Measurements from ENCODE around the gene CYP26C1.
A peak's percentile ranks its signal among the peaks of the same experiment; 100 is the strongest.

The CYP26C1 gene

GRCh38 chr10:93063144-93063976 lies 2.8 kb downstream of the CYP26C1 start:
- FAIRE-seq (no peak), DNase-seq (ENCODE audit: insufficient read length, low spot score) (no peak)

- DNase-seq (ENCODE audit: insufficient read length, low spot score), result no peak
- no peak for FAIRE-seq
Measured at GRCh38 chr10:93063977-93064660, 3.5 kb downstream of the CYP26C1 start.

GRCh38 chr10:93064874-93065660 lies 4.5 kb downstream of the CYP26C1 start:
- DNase-seq (ENCODE audit: insufficient read length, low spot score) (no peak), FAIRE-seq (no peak)

DNA sequence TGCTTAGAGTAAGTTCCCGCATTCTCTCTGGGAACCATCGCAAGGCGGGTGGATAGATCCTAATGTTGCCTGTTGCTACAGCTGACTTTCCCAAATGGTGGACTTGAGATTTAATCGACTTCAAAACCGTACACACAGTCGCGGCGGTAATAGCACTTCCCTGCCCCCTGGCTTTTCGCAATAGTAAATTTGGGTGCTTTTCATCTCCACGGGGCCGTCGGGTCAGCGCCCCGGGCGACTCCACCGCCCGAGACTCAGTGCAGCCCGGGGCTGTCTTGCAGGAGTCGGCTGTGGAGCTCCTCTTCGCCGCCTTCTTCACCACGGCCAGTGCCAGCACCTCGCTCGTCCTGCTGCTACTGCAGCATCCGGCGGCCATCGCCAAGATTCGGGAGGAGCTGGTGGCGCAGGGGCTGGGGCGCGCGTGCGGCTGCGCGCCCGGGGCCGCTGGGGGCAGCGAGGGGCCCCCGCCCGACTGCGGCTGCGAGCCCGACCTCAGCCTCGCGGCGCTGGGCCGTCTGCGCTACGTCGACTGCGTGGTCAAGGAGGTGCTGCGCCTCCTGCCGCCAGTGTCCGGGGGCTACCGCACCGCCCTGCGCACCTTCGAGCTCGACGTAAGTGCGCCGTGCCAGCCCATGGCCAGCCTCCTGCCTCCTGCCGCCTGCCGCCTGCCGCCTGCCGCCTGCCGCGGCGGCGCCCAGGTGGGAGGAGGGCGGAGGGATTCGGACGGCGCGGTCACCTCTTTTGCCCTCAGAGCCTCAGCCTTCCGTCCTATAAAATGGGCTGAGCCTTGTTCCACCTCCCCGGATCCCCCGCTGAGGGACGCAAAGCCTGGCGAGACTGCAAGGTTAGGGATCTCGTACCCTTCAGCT lies 5.3 kb downstream of the CYP26C1 start:
- no peak for FAIRE-seq
- no peak for DNase-seq (ENCODE audit: insufficient read length, low spot score)

GRCh38 chr10:93066544-93066913 lies 5.9 kb downstream of the CYP26C1 start:
- DNase-seq (ENCODE audit: insufficient read length, low spot score), result no peak
- no peak for FAIRE-seq

DNA sequence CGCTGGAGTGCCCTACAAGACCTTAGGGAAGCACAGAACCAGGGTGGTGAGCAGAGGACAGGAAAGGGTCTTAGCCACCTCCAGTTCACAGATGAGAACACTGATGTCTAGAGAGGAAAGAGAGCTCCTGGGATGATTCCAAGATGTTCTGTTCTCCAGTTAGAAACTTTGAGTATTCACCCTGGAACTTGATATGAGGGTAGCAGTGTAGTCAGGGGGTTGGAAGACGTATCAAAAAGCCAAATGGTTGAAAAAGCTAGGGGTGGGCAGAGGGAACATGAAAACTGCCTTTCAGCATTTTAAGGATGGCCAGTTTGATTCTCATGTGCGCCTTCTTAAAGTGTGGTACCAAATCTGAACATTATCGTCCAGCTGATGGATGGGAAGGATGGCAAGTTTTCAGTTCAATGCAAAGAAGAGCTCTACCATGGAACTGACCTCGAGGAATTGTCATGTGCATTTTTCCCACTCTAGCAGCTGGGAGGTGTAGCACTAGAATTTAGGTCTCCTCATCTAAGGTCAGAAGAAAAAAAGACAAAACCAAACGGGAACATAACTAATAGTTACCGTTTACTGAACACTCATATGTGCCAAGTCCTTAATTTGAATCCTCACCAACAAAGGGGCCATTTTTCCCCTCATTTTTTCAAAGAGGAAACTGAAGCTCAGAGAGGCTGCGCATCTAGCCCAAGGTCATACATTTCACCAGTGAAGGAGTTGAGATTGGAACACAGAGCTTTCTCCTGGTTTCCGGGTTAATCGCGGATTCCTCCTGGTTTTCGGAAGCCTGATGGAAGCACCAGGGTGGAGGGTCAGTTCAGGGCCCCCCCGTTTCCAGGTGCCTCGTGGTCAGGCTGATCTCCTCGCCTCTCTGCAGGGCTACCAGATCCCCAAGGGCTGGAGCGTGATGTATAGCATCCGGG lies 7.1 kb downstream of the CYP26C1 start:
- no peak for FAIRE-seq
- DNase-seq (ENCODE audit: insufficient read length, low spot score), result no peak

DNA sequence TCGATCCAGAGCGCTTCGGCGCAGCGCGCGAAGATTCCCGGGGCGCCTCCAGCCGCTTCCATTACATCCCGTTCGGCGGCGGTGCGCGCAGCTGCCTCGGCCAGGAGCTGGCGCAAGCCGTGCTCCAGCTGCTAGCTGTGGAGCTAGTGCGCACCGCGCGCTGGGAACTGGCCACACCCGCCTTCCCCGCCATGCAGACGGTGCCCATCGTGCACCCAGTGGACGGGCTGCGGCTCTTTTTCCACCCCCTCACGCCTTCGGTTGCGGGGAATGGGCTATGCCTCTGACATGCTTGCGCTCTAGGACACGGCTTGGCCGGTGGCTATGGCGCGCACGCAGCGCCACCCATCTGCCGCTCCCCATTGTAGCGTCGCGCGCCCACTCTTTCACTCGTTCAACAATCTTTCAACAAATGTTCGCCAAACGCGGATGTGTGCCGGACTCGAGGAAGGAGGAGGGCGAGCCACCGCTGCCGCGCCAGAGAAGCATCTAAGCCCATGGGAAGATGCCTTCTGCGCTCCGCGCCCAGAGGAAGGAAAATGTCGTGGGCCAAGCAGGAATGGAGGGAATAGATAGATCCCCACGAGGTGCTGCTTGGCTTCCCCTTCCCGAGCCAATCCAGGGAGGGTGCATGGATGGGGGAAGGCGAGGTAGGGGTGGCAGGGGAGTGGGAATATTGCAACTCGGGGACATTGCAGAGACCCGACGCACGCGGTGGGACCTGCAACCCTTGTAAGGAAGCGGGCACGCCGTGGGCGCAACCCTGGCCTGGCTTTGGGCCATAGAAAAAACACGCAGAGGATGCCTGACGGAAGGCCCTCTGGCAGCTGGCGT lies 8.0 kb downstream of the CYP26C1 start:
- FAIRE-seq (peak; percentile 63), DNase-seq (ENCODE audit: insufficient read length, low spot score) (no peak)

GRCh38 chr10:93069245-93069561 lies 8.6 kb downstream of the CYP26C1 start:
- FAIRE-seq (no peak), DNase-seq (ENCODE audit: insufficient read length, low spot score) (no peak)

GRCh38 chr10:93070378-93071176 lies 10.0 kb downstream of the CYP26C1 start:
- FAIRE-seq, result no peak
- no peak for DNase-seq (ENCODE audit: insufficient read length, low spot score)

DNA sequence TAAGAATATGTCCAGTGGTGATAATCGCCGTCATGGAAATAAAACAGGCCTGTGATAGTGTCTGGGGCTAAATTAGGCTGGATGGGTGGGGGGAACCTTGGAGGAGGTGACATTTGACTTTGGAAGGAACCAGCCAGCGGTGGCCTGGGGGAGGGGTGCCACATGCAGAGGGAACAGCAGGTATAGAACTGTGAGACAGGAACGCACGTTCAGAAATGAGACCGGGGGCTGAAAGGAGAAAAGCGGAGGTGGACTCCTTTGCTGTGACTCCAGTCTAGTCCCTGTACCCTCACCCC lies 10.5 kb downstream of the CYP26C1 start:
- DNase-seq (ENCODE audit: insufficient read length, low spot score) (no peak), FAIRE-seq (no peak)

- no peak for DNase-seq (ENCODE audit: insufficient read length, low spot score)
- no peak for FAIRE-seq
Measured at GRCh38 chr10:93071674-93072224, 11.2 kb downstream of the CYP26C1 start.

GRCh38 chr10:93072225-93072712 lies 11.7 kb downstream of the CYP26C1 start:
- DNase-seq (ENCODE audit: insufficient read length, low spot score), result no peak
- no peak for FAIRE-seq

- DNase-seq (ENCODE audit: insufficient read length, low spot score), result no peak
- no peak for FAIRE-seq
Measured at GRCh38 chr10:93072713-93073538, 12.3 kb downstream of the CYP26C1 start.

- FAIRE-seq, result no peak
- DNase-seq (ENCODE audit: insufficient read length, low spot score), result no peak
Measured at GRCh38 chr10:93073539-93074146, 13.0 kb downstream of the CYP26C1 start, which contains the start of gene CYP26A1. CYP26A1 (plus strand) TSS chr10:93073893; CDS start chr10:93073935, 42 bp downstream.

DNA sequence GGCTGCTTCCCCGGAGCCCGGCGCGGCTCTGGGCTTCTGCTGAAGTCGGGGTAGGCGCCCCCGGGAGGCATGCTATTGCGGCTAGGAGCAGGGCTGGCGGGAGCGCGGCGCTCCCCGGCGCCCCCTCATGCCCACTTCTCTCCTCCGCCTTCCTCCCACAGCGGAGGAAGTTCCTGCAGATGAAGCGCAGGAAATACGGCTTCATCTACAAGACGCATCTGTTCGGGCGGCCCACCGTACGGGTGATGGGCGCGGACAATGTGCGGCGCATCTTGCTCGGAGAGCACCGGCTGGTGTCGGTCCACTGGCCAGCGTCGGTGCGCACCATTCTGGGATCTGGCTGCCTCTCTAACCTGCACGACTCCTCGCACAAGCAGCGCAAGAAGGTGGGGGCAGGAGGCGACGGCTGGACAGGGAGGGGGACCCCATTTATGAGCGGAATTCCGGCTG lies 13.6 kb downstream of the CYP26C1 start:
- DNase-seq (ENCODE audit: insufficient read length, low spot score) (no peak), FAIRE-seq (peak; percentile 63)

Measured in HTR-8/SVneo (cell line).